Measurements from ENCODE around the gene C19orf33.

DNA sequence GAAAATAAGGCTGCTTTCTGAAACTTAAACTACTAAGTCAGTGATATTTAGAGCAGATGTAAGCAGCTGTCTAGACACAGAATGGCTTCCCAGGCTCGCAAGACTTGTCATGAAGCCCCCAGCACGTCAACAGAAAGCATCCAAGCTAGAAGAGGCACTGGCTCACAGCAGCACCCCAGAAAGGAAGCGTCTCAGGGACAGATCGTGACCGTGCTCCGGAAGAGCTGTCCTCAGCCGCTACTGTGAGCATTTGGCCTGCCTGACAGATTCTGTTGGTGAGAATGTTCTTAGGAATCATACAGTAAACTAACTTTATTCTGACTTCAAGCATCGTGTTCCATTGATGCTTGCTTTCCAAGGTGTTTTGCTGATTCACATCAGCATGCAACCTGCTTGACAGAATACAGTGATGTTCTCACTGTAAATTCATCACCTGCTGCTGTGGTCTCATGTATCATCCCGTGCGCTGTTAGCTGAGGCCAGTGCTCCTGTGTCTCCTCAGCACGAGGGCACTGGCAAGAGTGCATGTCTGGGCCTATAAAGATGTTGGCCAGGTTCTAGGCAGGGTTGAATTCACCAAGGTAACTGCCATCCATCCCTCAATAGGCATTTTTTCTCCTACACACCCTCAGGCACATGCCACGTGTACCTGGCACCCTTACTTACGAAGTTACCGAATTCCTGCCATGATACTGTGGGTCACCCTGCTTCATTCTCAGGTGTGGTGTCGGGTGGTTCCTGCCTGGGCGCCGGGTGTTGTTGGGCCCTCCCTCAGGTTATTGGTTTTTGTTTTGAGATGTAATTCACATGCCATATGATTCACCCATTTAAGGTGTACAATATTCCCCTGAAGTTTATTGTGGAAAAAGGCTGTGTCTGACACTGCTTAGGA lies 23.8 kb upstream of the C19orf33 start:
- TF ChIP-seq SIN3A (IDR thresholded peaks at IDR 0.05; ENCODE audit: borderline replicate concordance, insufficient read depth, low read length) (no peak), POLR2AphosphoS5 (IDR thresholded peaks at IDR 0.05; ENCODE audit: low read depth, low read length) (no peak), FOXP2 (optimal IDR thresholded peaks at IDR 0.05; ENCODE audit: borderline replicate concordance, extremely low read depth, extremely low read length, insufficient read depth) (no peak), TAF1 (IDR thresholded peaks at IDR 0.05; ENCODE audit: borderline replicate concordance, insufficient read depth, low read length) (no peak)
